HepG2 (cell line): ENCODE data around the gene CS.

Experiments used
- E2F1 ChIP-seq: sonication (generic); formaldehyde crosslinking; IDR thresholded peaks from 2 replicates; pipeline ENCODE4 v1.5.0; 2020; ENCODE audit warnings: missing genetic modification reagents
- JUND ChIP-seq: sonication (generic); formaldehyde crosslinking; IDR thresholded peaks from 2 replicates; pipeline ENCODE4 v1.8.0; 2022; ENCODE audit warnings: mild to moderate bottlenecking, missing genetic modification reagents
- NFRKB ChIP-seq: fragments of 450-650 bp; IDR thresholded peaks from 2 replicates; pipeline ENCODE4 v1.6.1; 2017
- POLR2AphosphoS5 ChIP-seq: IDR thresholded peaks from 2 replicates; pipeline ENCODE4 v1.6.1; 2012; ENCODE audit warnings: low read depth, low read length
- RBM22 ChIP-seq: fragments of 200-400 bp; formaldehyde crosslinking; optimal IDR thresholded peaks from 2 replicates; pipeline ENCODE3; 2017; ENCODE audit warnings: mild to moderate bottlenecking, low read length, moderate library complexity
- STAT6 ChIP-seq: sonication (generic); formaldehyde crosslinking; IDR thresholded peaks from 2 replicates; pipeline ENCODE4 v1.4.0; 2020; ENCODE audit warnings: missing genetic modification reagents, mild to moderate bottlenecking, borderline replicate concordance
- ZFP36 ChIP-seq: fragments of 150-350 bp; IDR thresholded peaks from 2 replicates; pipeline ENCODE4 v1.6.1; 2018; ENCODE audit warnings: borderline replicate concordance, low read length, low read depth; ENCODE audit not compliant: partially characterized antibody
- ZFY ChIP-seq: sonication (generic); formaldehyde crosslinking; IDR thresholded peaks from 2 replicates; pipeline ENCODE4 v1.4.0; 2020; ENCODE audit warnings: missing genetic modification reagents
- ZNF326 ChIP-seq: sonication (generic); formaldehyde crosslinking; IDR thresholded peaks from 2 replicates; pipeline ENCODE4 v1.4.0; 2020; ENCODE audit warnings: missing genetic modification reagents, borderline replicate concordance
- TF ChIP-seq, protein P1 (sequence below): conservative IDR thresholded peaks from 2 replicates; pipeline ENCODE4 v1.6.1; 2018; ENCODE audit warnings: missing genetic modification reagents
- TF ChIP-seq, protein P2 (sequence below): sonication (generic); formaldehyde crosslinking; IDR thresholded peaks from 2 replicates; pipeline ENCODE4 v1.5.0; 2020; ENCODE audit warnings: mild to moderate bottlenecking, low read depth, missing genetic modification reagents, borderline replicate concordance
- TF ChIP-seq, protein P3 (sequence below): sonication (generic); formaldehyde crosslinking; IDR thresholded peaks from 2 replicates; pipeline ENCODE4 v1.5.0; 2020; ENCODE audit warnings: mild to moderate bottlenecking, missing genetic modification reagents, moderate library complexity

- TF ChIP-seq, protein P1, sequence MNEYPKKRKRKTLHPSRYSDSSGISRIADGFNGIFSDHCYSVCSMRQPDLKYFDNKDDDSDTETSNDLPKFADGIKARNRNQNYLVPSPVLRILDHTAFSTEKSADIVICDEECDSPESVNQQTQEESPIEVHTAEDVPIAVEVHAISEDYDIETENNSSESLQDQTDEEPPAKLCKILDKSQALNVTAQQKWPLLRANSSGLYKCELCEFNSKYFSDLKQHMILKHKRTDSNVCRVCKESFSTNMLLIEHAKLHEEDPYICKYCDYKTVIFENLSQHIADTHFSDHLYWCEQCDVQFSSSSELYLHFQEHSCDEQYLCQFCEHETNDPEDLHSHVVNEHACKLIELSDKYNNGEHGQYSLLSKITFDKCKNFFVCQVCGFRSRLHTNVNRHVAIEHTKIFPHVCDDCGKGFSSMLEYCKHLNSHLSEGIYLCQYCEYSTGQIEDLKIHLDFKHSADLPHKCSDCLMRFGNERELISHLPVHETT (CRISPR knock-in tag) = no peak
- no peak for TF ChIP-seq STAT6 (CRISPR knock-in tag)
- no peak for TF ChIP-seq E2F1 (CRISPR knock-in tag)
- TF ChIP-seq, protein P2, sequence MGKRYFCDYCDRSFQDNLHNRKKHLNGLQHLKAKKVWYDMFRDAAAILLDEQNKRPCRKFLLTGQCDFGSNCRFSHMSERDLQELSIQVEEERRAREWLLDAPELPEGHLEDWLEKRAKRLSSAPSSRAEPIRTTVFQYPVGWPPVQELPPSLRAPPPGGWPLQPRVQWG (CRISPR knock-in tag) = no peak
- TF ChIP-seq ZNF326 (CRISPR knock-in tag) = no peak
- no peak for TF ChIP-seq JUND (CRISPR knock-in tag)
- TF ChIP-seq, protein P3, sequence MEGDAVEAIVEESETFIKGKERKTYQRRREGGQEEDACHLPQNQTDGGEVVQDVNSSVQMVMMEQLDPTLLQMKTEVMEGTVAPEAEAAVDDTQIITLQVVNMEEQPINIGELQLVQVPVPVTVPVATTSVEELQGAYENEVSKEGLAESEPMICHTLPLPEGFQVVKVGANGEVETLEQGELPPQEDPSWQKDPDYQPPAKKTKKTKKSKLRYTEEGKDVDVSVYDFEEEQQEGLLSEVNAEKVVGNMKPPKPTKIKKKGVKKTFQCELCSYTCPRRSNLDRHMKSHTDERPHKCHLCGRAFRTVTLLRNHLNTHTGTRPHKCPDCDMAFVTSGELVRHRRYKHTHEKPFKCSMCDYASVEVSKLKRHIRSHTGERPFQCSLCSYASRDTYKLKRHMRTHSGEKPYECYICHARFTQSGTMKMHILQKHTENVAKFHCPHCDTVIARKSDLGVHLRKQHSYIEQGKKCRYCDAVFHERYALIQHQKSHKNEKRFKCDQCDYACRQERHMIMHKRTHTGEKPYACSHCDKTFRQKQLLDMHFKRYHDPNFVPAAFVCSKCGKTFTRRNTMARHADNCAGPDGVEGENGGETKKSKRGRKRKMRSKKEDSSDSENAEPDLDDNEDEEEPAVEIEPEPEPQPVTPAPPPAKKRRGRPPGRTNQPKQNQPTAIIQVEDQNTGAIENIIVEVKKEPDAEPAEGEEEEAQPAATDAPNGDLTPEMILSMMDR (CRISPR knock-in tag) = no peak
- no peak for TF ChIP-seq ZFP36
- TF ChIP-seq POLR2AphosphoS5 = no peak
- no peak for TF ChIP-seq RBM22
- TF ChIP-seq ZFY (CRISPR knock-in tag) = no peak
- no peak for TF ChIP-seq NFRKB
Measured at GRCh38 chr12:56280849-56281248, 19.3 kb downstream of the CS start.
